ENCODE measurements around the gene CNKSR2. TPM values are rescaled to one million over a fixed set of nuclear protein-coding genes. Genes with fewer than 3 reads are reported as not detected.

Gene CNKSR2
- total RNA-seq, 2 experiments from 2014 or later, result 14.4 to 14.8 TPM

DNA sequence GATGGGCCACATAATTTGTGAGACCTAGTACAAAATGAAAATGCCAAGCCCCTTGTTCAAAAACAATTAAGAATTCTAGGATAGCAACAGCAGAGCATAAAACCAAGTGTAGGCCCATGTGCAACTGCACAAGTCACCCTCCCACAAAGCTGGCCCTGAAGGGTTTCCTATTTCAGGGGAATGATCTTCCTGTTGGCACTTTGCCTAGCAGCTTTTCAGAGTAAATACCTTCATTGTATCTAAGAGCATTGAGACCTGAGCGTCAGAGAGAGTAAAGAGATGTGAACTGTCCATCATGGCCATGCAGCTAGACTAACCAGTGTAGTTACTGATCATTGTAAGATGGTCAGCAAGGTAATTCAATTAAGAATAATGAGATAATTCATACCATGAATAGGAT, 113.6 kb downstream of the CNKSR2 start:
- peaks cover 4% of the 10 kb centered on the region for H3K36me3 Mint-ChIP-seq (ENCODE audit: low read depth)
- no peaks in the 10 kb centered on the region for H3K4me1 Mint-ChIP-seq (ENCODE audit: low read depth)
- H3K27ac Mint-ChIP-seq, result no peak overlapping the region
- intact Hi-C loops (cut with DNase I, micrococcal nuclease), result loop anchor here in 1 of 2 experiments (10.0 kb wide), 1 partner anchor 1257 kb away; no protein-coding TSS in a partner anchor
- ChIA-PET POLR2A (no interaction called here), CTCF (no interaction called here)
- H3K9me3 ChIP-seq (ENCODE audit: control insufficient read depth in 1 of 2, insufficient read depth in 1 of 2, low read length in 2 of 2), result no peaks in the 10 kb centered on the region
- H3K27me3 ChIP-seq (ENCODE audit: control insufficient read depth in 1 of 2, insufficient read depth in 2 of 2, low read length in 2 of 2), result no peaks in the 10 kb centered on the region
- no peak overlapping the region for H3K4me3 ChIP-seq (ENCODE audit: low read length)
- H3K27ac ChIP-seq (ENCODE audit: low read depth in 1 of 2, low read length in 2 of 2), result no peak overlapping the region
- ATAC-seq (ENCODE audit: poor library complexity) (no peak), DNase-seq (no peak)
- H3K36me3 ChIP-seq (ENCODE audit: insufficient read depth, low read length), result no peaks in the 10 kb centered on the region
- H3K9me3 Mint-ChIP-seq, result no peaks in the 10 kb centered on the region
- TF ChIP-seq, protein P1, sequence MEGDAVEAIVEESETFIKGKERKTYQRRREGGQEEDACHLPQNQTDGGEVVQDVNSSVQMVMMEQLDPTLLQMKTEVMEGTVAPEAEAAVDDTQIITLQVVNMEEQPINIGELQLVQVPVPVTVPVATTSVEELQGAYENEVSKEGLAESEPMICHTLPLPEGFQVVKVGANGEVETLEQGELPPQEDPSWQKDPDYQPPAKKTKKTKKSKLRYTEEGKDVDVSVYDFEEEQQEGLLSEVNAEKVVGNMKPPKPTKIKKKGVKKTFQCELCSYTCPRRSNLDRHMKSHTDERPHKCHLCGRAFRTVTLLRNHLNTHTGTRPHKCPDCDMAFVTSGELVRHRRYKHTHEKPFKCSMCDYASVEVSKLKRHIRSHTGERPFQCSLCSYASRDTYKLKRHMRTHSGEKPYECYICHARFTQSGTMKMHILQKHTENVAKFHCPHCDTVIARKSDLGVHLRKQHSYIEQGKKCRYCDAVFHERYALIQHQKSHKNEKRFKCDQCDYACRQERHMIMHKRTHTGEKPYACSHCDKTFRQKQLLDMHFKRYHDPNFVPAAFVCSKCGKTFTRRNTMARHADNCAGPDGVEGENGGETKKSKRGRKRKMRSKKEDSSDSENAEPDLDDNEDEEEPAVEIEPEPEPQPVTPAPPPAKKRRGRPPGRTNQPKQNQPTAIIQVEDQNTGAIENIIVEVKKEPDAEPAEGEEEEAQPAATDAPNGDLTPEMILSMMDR (IDR thresholded peaks at IDR 0.05), result no peak
- no peaks in the 10 kb centered on the region for H3K4me1 ChIP-seq (ENCODE audit: insufficient read depth, low read length)
- no peak overlapping the region for H3K4me3 Mint-ChIP-seq
- H3K27me3 Mint-ChIP-seq, result no peaks in the 10 kb centered on the region

- no peak for ATAC-seq (ENCODE audit: poor library complexity)
- intact Hi-C loops (cut with DNase I, micrococcal nuclease), result no loop called here
- CTCF ChIA-PET, result no interaction called here
- Histone ChIP-seq H3K36me3 (ENCODE audit: insufficient read depth, low read length) (no peaks in the 10 kb centered on the region), H3K9me3 (ENCODE audit: control insufficient read depth in 1 of 2, insufficient read depth in 1 of 2, low read length in 2 of 2) (no peaks in the 10 kb centered on the region), H3K4me1 (ENCODE audit: insufficient read depth, low read length) (no peaks in the 10 kb centered on the region), H3K27me3 (ENCODE audit: control insufficient read depth in 1 of 2, insufficient read depth in 2 of 2, low read length in 2 of 2) (no peaks in the 10 kb centered on the region), H3K4me3 (ENCODE audit: low read length) (no peak overlapping the region), H3K27ac (ENCODE audit: low read depth in 1 of 2, low read length in 2 of 2) (no peak overlapping the region)
- H3K4me3 Mint-ChIP-seq, result no peak overlapping the region
- no peaks in the 10 kb centered on the region for H3K9me3 Mint-ChIP-seq
- TF ChIP-seq, protein P1 (IDR thresholded peaks at IDR 0.05), result no peak
- peaks cover 4% of the 10 kb centered on the region for H3K36me3 Mint-ChIP-seq (ENCODE audit: low read depth)
- no peaks in the 10 kb centered on the region for H3K27me3 Mint-ChIP-seq
- no peak overlapping the region for H3K27ac Mint-ChIP-seq
- POLR2A ChIA-PET, result no interaction called here
- DNase-seq, result no peak
- H3K4me1 Mint-ChIP-seq (ENCODE audit: low read depth), result no peaks in the 10 kb centered on the region
These were observed 116.1 kb downstream of the CNKSR2 start for GRCh38 chrX:21490341-21490740.

DNA sequence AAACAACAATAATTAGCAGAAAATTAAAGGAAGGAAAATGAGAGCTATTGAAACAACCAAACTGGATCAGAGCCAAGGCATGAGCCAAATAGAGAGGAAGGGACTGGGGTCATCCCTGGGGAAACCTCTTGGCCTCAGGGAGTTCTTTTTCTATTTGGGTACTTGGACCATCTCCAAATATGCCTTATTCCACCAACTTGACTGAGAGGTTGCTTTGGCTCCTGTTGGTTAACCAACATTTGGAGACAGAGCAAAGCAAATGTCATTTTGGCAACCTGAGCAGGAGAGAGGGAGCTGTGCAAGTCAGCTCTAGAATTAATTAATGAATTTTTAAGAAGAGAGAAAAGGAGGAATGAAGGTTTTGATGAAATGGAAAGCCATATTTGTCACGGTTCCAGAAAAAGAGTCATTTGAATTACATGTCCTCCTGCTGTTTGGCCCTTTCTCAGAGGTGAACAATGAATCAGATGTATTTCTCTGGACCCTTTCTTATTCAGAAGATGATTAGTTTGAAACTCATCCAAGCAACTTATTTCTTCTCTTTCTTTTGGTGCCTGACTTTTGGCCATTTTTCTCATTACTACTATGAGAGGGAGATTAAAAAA, 119.1 kb downstream of the CNKSR2 start:
- H3K36me3 ChIP-seq (ENCODE audit: insufficient read depth, low read length), result no peaks in the 10 kb centered on the region
- no peaks in the 10 kb centered on the region for H3K4me1 ChIP-seq (ENCODE audit: insufficient read depth, low read length)
- no peaks in the 10 kb centered on the region for H3K27me3 Mint-ChIP-seq
- CTCF ChIA-PET, result no interaction called here
- no peaks in the 10 kb centered on the region for H3K4me1 Mint-ChIP-seq (ENCODE audit: low read depth)
- no peak overlapping the region for H3K4me3 ChIP-seq (ENCODE audit: low read length)
- H3K36me3 Mint-ChIP-seq (ENCODE audit: low read depth), result peaks cover 4% of the 10 kb centered on the region
- intact Hi-C loops (cut with DNase I, micrococcal nuclease), result no loop called here
- no peaks in the 10 kb centered on the region for H3K27me3 ChIP-seq (ENCODE audit: control insufficient read depth in 1 of 2, insufficient read depth in 2 of 2, low read length in 2 of 2)
- no peak overlapping the region for H3K27ac ChIP-seq (ENCODE audit: low read depth in 1 of 2, low read length in 2 of 2)
- DNase-seq (no peak), ATAC-seq (ENCODE audit: poor library complexity) (no peak)
- H3K27ac Mint-ChIP-seq, result no peak overlapping the region
- H3K9me3 ChIP-seq (ENCODE audit: control insufficient read depth in 1 of 2, insufficient read depth in 1 of 2, low read length in 2 of 2), result no peaks in the 10 kb centered on the region
- POLR2A ChIA-PET, result no interaction called here
- TF ChIP-seq, protein P1 (IDR thresholded peaks at IDR 0.05), result no peak
- no peak overlapping the region for H3K4me3 Mint-ChIP-seq
- no peaks in the 10 kb centered on the region for H3K9me3 Mint-ChIP-seq

Measured in CD4-positive, alpha-beta T cell (primary cell).